Measurements from ENCODE around the gene RMC1.
"Not testable (repeated sequence)": the region's sequence is repeated elsewhere in the genome, so short reads cannot be mapped to it uniquely, and the experiment has no call there.

Gene RMC1

GRCh38 chr18:23550898-23551297 is 47.6 kb downstream of the RMC1 start:
- no peak for TF ChIP-seq CTCF (IDR thresholded peaks at IDR 0.05; ENCODE audit: low read depth, low read length)
- no peak overlapping the region for H3K4me3 ChIP-seq (ENCODE audit: low read depth, low read length)

- H3K4me3 ChIP-seq (ENCODE audit: low read depth, low read length), result no peak overlapping the region
- no peak for TF ChIP-seq CTCF (IDR thresholded peaks at IDR 0.05; ENCODE audit: low read depth, low read length)
Measured at GRCh38 chr18:23551978-23552377, 48.7 kb downstream of the RMC1 start.

GRCh38 chr18:23552505-23552904 is 49.2 kb downstream of the RMC1 start:
- TF ChIP-seq CTCF (IDR thresholded peaks at IDR 0.05; ENCODE audit: low read depth, low read length), result no peak
- no peak overlapping the region for H3K4me3 ChIP-seq (ENCODE audit: low read depth, low read length)

GRCh38 chr18:23553887-23554286 is 50.6 kb downstream of the RMC1 start:
- no peak overlapping the region for H3K4me3 ChIP-seq (ENCODE audit: low read depth, low read length)
- no peak for TF ChIP-seq CTCF (IDR thresholded peaks at IDR 0.05; ENCODE audit: low read depth, low read length)

- H3K4me3 ChIP-seq (ENCODE audit: low read depth, low read length), result no peak overlapping the region
- TF ChIP-seq CTCF (IDR thresholded peaks at IDR 0.05; ENCODE audit: low read depth, low read length), result no peak
Measured at GRCh38 chr18:23556145-23556780, 53.0 kb downstream of the RMC1 start.

- not testable (repeated sequence) for H3K4me3 ChIP-seq (ENCODE audit: low read depth, low read length)
Measured at GRCh38 chr18:23557511-23557910, 54.2 kb downstream of the RMC1 start.

GRCh38 chr18:23560186-23560585 is 56.9 kb downstream of the RMC1 start:
- H3K4me3 ChIP-seq (ENCODE audit: low read depth, low read length), result no peak overlapping the region
- no peak for TF ChIP-seq CTCF (IDR thresholded peaks at IDR 0.05; ENCODE audit: low read depth, low read length)
